NCI-H748 treated with DMSO at 0.1 percent for 48 hours (cell line): ENCODE data around the gene ELOF1.
"Not testable (repeated sequence)": the region's sequence is repeated elsewhere in the genome, so short reads cannot be mapped to it uniquely, and the experiment has no call there.

Experiments
- DNase-seq: peaks from one replicate; lab custom pipeline; 2025; lab: John Stamatoyannopoulos, UW

The ELOF1 gene

DNA sequence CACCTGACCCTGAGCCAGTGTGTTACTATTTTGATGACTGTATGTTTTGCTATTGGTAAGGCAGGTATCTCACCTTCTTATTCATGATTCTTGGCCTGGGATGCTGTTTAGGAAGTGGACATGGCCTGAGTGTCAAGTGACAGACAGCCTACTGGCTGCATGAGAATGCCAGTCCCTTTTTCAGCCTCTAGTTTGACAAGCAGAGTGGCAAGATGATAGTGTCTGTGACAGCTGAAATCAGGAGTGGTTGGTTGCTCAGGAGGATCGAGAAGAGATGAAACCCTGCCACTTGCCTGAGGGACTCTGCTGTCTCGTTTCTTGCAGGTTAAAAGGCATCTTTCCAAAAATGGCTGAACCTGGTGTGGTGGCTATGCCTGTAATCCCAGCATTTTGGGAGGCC, 7.1 kb upstream of the ELOF1 start:
- no peak for DNase-seq

DNA sequence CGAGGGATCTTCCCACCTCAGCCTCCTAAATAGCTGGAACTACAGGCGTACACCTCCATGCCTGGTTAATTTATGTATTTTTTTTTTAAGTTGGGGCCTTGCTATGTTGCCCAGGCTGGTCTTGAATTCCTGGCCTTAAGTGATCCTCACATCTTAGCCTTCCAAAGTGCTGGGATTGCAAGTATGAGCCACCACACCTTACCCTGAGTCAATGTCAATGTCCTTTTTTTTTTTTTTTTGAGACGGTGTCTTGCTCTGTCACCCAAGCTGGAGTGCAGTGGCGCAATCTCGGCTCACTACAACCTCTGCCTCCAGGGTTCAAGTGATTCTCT, 6.6 kb upstream of the ELOF1 start:
- DNase-seq, result not testable (repeated sequence)

DNA sequence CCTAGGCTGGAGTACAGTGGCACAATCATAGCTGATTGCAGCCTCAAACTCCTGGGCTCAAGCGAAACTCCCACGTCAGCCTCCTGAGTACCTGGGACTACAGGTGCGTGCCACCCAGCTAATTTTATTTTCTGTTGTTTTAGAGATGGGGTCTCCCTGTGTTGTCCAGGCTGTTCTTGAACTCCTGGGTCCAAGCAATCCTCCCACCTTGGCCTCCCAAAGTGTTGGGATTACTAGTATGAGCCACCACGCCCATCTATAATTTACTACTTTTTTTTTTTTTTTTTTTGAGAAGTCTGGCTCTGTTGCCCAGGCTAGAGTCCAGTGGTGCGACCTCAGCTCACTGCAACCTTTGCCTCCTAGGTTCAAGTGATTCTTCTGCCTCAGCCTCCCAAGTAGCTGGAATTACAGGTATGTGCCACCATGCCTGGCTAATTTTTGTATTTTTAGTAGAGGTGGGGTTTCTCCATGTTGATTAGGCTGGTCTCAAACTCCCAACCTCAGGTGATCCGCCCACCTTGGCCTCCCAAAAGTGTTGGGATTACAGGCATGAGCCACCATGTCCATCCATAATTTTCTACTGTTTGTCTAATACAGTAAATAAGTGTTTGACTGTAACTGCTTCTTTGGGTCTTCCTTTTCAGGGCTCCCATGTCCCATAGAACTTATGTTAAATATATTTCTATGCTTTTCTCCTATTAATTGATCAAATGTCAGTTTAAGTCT, 5.2 kb upstream of the ELOF1 start:
- DNase-seq, result not testable (repeated sequence)

DNA sequence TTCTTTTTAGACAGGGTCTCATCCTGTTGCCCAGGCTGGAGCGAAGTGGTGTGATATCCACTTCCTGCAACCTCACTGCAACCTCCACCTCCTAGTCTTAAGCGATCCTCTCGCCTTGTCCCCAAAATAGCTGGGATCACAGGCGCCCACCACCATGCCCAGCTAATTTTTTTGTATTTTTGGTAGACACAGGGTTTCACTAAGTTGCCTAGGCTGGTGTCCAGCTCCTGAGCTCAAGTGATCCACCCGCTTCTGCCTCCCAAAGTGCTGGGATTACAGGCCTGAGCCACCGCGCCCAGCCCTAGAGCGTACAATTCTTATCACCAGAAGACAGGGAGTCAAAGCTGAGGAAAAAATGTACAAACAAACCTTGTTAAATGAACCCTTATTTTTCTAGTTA, 4.5 kb upstream of the ELOF1 start:
- DNase-seq, result no peak

DNA sequence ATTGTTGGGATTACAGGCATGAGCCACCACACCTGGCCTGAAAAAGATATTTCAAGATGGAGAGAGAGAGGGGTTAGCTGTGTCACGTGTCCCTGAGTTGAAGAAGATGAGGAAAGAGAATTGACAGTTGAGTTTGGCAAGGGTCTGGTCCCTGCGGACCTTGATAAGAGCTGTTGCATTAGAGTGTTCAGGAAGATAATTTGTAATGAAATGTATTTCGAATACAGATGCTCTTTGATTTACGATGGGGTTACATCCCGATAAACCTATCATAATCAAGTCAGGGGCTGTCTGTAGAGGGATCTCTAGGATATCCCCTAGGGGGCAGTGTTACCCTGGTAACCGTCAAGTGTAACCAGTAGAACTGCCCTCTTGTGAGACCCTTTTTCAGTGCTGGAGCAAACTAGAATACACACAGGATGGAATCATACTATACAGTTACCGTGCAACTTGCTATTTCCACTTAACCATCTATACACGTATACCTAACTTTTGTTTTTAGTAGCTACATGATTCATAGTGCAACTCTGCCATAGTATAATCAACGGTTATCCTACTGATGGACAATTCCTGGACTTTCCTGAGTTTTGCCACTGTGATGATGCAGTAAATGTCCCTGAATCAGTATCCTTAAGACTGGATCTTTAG, 1.5 kb upstream of the ELOF1 start:
- peak; percentile 19 for DNase-seq

DNA sequence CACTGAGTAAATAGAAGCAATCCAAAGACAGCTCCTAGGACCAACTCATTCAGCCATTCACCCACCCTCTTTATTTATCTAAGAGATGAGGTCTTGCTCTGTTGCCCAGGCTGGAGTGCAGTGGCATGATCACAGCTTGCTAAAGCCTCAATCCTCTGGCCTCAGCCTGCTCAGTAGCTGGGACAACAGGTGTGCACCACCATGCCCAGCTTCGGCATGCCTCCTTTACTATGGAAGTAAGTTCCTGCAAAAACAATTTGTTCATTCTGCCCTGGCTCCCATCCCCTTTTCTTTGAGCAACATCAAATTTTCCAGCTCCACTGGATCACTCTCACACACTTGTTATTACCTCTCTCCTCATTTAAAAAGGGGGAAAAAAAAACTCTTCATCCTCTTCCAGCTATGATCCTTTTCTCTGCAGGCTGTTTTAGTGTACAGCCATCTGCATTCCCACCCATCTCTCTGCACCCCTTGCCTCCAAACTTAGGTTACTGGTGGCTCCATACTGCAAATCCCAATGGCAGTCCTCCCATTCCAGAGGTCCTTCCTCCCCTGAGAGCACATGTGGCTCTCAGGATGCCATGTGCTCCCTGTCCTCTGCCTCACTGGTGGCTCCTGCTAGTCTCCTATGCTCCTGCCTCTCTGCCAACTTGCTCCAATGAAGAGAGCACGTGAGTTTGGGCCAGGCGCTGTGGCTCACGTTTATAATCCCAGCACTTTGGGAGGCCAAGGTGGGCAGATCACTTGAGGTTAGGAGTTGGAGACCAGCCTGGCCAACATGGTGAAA, 2.2 kb downstream of the ELOF1 start:
- DNase-seq, result no peak

DNA sequence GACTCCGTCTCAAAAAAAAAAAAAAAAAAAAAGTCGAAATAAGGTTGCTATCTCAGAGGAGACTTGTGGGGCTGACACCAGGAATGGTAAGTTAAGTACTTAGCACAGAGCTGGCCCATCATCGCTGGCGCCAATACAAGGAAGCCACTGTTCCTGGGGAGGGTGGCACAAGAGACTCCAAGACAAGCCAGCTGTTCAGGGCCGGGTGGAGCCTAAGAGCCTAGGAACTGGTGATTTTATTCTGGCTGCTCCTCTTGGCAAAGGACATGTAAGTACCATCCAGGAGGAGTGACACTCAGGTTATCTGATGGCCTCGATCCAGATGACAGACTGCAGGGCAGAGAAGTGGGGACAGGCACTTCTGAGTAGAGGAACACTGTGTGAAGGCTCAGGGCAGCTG, 3.8 kb downstream of the ELOF1 start:
- no peak for DNase-seq

DNA sequence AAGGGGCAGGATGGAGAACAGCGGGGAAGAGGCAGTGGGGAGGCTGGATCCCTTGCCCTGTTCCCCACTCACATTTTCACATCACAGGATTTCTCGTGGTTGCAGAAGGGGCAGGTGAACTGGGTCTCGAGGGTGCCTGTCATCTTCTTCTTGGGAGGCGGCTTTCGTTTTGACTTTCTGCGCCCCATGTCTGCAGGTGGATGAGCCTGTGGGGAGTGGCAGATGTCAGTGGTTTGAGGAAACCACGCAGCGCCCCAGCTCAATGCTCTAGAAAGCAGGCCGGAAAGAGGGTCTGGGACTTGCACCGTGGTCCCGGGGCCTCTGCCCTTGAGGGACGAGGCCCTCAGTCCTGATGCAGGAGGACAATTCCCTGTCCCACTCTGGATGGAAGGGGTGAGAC, 4.9 kb downstream of the ELOF1 start:
- DNase-seq, result no peak

DNA sequence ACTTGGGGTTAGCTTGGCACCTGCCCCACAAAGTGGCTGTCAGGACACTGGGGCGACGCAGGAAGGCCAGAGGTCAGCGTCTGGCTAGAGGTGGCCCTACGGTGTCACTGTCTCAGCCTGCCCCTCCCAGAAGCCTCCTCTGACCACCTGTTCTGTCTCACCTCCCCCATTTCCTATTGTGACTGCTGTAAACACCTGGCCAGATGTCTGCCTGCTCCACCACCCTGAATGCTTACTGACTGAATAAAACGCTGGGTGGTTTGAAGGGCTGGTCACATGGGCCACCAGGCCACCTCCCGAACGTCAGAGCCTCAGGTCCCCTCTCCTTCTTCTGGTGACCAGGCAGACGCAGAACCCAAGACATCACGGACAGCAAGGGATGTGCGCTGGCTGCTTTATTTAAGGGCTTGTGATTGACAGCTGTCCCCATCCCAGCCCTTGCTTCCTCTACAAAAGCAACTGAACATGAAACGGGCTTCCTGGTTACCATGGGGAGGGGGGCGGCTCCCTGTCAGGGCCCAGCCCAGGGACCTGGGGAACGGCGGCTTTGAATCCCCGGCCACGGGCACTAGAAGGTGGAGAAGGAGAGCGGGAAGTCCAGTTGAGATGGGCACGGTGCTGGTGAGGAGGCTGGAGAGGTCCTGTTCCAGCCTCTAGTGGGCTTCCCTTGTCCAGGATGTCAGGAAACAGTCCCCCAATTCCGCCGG, 6.2 kb downstream of the ELOF1 start:
- DNase-seq, result no peak

DNA sequence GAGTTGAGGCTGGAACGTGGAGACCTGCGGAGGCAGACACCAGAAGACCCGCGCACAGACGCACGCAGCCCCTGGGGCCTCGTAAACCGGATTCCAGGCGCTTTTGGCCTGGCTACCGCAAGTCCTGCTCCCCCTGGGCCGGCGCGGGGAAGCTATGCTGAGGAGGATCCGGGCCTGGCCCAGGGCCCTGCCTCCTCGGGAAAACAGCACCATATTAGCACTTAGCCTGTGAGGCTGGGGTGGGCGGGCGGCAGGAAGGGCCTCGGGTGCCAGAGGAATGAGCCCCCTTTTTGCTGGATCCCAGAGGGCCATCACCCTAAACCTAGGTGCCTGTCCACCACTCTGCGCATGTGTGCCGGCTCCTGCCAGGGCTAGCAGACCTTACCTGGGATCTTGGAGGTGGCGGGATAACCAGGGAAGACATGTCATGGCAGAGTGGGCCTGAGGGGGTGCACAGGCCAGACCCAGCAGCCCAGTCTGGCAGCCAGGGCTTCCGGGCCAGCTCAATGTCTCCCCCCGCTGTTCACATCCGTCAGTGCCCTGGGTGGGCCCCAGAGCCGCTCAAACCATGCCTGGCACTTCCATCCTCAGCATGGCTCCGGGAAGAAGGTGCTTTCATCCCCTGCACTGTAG, 7.3 kb downstream of the ELOF1 start:
- no peak for DNase-seq

DNA sequence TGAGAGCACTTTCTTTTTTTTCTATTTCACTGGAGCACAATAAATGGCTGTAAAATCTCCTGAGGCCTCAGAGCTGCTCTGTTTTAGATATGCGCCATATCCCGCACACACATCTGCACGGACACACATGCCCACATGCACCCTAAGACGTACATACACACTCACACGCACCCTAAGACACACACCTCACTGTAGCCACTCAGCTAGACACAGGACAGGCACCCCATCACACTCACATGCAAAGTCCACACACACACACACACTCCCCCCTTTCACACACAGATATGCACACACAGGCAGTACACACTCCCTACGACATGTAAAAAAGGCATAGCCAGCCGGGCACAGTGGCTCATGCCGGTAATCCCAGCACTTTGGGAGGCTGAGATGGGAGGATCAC, 8.8 kb downstream of the ELOF1 start:
- DNase-seq, result no peak

DNA sequence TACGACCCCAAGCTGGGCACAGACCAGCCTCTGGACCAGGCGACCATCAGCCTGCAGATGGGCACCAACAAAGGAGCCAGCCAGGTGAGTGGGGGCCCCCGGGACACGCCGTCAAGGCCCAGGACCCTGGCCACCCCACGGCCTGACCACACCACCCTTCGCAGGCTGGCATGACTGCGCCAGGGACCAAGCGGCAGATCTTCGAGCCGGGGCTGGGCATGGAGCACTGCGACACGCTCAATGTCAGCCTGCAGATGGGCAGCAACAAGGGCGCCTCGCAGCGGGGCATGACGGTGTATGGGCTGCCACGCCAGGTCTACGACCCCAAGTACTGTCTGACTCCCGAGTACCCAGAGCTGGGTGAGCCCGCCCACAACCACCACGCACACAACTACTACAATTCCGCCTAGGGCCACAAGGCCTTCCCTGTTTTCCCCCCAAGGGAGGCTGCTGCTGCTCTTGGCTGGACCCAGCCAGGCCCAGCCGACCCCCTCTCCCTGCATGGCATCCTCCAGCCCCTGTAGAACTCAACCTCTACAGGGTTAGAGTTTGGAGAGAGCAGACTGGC, 9.6 kb downstream of the ELOF1 start:
- DNase-seq, result no peak

DNA sequence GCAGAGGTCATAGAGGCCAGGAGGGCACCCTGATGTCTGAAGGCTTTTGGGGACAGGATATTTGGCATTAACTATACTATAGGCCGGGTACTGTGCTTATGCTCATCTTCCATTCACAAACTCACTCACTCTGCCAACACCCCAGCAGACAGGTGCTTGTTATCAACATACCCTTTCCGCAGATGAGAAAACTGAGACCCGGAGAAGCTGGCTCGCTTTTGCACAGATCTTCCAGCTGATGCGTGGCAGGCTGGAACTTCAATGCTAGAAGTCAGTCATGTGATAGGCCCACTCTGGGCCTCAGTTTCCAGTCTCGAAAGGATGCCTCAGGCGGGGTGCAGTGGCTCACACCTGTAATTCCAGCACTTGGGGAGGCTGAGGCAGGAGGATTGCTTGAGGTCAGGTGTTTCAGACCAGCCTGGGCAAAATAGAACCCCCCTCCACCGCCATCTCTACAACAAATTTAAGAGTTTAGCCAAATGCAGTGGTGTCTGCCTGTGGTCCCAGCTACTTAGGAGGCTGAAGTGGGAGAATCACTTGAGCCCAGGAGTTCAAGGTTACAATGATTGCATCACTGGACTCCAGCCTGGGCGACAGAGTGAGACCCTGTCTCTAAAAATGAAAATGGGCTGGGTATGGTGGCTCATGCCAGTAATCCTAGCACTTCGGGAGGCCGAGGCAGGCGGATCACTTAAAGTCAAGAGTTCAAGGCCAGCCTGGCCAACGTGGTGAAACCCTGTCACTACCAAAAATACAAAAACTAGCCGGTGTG, 10.9 kb downstream of the ELOF1 start:
- no peak for DNase-seq

DNA sequence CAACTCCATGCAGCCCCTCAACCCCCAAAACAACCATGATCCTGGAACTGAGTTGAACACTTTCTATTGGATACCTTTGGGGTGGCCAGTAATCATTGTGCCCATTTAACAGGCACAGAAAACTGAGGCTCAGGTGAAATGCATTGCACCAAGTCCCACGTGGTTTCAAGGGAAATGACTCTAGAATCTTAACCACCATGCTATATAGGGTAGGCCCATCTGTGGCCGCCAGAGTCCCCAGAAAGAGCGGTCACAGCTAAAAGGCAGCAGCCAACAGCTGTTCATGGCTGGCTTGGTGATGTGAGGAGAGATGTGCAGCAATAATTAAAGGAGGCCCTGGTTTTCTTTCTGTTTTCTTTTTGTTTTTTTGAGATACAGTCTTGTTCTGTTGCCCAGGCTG, 17.8 kb downstream of the ELOF1 start:
- DNase-seq, result no peak

DNA sequence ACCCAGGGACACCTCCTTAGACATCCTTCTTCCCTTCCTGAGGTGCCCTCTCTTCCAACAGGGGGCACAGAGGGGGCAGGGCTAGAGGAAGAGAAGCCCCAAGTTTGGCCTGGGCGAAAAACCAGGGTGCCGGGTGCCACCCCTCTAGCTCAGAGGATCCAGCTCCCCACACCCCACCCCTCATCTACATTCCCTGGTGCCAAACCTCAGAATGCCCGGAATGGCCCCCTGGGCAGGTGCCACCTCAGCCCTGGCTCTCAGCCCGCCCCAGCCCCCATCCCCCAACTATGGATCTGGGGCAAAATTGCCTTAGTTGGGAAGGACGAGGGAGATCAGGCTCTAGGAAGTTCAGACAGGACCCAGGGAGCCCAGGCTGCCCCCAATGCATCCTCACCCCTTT, 18.4 kb downstream of the ELOF1 start:
- no peak for DNase-seq

DNA sequence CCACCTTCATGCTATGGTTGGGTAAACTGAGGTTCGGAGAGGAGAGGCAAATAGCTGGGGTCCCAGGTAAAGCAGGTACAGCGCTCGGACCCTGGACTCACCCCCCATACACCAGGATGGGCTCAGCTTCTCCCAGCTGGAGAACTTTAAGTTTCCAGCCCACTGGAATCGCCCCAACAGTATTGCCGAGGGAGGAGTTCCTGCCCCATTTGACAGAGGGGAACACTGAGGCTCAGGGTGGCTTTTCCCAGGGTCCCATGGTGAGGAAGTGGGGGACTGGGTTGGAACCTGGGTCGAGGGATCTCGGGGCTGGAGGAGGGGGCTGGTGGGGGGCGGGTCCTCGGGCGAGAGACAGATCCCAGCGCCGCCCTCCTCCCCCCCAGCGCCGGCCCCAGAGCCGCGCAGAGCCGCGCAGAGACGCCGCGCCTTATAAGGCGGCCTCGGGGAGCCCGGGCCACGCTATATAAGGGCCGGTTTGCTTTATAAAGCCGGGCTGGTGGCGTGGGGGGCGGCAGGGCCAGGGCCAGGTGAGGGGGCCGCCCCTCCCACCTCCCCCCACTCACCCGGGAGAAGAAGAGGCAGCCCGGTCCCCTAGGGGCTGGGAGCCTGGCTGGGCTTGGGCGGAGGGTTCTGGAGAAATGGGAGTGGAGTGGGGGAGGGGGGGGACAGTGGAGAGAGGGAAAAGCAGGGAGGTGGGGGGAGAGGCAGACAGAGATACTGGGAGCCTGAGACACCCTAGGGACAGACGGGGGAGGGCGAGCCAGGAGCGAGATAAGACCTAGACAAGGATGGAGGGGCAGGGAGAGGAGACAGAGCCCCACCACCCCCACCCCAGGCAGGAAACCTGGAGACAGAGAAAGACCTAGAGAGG, 19.3 kb downstream of the ELOF1 start:
- DNase-seq, result no peak

DNA sequence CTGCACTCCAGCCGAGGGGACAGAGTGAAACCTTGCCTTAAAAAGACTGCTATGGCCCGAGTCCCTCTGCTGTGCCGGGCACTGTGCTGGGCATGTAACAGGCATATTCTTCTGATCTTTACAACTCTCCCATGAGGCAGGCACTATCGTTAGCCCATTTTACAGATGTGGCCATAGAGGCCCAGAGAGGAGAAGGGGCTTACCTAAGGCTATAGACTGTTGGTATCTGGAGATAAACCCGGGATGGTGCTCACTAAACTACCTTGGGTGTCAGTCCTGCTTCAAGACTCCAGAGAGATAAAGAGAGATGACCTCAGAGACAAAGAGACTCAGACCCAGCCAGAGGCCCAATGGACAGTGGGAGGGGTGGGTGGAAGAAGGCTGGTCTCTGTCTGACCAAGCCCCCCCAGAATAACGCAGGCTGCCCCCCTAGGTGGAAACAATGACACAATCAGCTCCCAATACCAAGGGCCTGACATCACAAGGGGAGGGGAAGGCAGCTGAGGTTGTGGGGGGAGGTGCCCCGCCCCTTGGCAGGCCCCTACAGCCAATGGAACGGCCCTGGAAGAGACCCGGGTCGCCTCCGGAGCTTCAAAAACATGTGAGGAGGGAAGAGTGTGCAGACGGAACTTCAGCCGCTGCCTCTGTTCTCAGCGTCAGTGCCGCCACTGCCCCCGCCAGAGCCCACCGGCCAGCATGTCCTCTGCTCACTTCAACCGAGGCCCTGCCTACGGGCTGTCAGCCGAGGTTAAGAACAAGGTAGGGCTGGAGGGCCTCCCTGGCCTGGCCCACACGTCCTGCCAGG, 20.6 kb downstream of the ELOF1 start, which contains the start of gene CNN1:
Gene CNN1 (plus strand): TSS at position 620 of the 805 bp plus-strand sequence. CDS start 77 bp downstream, at position 697.
- DNase-seq, result no peak

DNA sequence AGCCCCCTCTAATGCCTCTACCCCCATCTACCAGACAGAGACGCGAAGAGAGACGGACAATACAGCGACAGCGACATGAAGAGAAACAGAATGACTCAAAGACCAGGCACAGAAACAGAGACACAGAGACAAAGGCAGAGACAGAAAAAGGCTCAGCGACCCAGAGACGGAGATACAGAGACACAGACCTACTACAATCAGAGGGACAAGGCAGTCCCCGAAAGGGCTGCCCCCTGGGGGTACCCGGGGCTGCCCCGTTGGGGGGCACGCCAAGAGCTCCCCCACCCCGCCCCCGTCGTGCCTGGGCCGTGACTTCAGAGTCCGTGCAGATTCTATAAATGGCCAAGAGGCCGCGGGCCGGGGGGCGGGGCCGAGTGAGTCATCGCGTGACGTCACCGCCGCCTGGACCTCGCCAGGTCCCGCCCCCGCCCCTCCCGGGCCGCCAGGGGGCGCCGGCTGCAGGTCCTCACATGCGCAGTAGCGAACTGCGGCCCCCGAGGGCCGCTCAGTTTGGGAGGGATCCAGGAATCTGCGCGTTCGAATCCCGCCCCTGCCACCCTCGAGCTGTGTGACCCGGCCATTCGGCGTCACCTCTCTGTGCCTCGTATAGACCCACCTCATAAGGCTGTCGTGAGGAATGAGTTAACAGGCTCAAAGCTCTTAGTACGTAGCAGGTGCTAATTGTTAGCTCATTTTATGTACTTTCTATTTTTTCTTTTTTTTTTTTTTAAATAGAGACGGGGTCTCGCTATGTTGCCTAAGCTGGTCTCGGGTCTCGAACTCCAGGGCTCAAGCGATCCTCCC, 23.0 kb downstream of the ELOF1 start:
- peak; percentile 35 for DNase-seq
